Measurements from ENCODE around the gene HDGFL2.

HDGFL2 gene

DNA sequence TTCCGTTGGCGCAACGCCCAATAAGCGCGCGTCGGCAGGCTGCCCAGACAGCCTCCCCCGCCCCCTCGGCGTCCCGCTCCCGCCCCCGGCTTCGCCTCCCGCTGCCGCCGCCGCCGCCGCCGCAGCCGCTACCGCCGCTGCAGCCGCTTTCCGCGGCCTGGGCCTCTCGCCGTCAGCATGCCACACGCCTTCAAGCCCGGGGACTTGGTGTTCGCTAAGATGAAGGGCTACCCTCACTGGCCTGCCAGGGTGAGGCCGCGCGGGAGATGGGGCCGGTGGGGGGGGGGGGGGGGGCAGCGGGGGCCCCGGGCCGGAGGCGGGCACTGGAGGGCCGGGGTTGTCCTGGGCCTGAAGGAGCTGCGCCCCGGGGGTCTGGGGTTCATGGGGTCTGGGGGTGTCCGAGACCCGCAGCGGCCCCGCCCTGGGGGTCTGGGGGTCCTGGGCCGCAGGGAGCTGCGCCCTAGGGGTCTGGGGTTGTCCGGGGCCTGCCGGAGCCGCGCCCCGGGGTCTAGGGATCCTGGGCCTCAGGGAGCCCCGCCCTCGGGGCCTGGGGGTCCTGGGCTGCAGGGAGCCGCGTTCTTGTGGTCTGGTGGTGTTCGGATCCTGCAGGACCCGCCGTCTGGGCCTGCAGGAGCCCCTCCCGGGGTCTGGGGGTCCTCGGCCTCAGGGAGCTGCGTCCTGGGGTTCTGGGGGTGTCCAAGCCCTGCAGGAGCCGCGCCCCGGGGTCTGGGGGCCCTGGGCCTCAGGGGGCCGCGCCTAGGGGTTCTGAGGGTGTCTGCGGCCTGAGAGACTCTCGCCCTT is at the start of gene HDGFL2:
Gene HDGFL2 (plus strand): TSS at position 124 of the 801 bp plus-strand sequence. CDS start 54 bp downstream, at position 178.
- Histone ChIP-seq H3K27me3 (replicated peaks; ENCODE audit: control insufficient read depth, insufficient read depth, low read length) (no peaks in the 10 kb centered on the region), H3K4me3 (ENCODE audit: low read length) (peak within 1 kb of the TSS; percentile 88), H3K4me1 (ENCODE audit: control insufficient read depth, insufficient read depth, low read length) (peaks cover 15% of the 10 kb centered on the region), H3K9ac (ENCODE audit: low read length) (peak within 1 kb of the TSS; percentile 93), H3K36me3 (ENCODE audit: control insufficient read depth, insufficient read depth, low read length, severe bottlenecking) (peaks cover 19% of the 10 kb centered on the region), H3K9me3 (ENCODE audit: control insufficient read depth, low read length) (no peaks in the 10 kb centered on the region)
- no peak for DNase-seq (ENCODE audit: low read depth)

DNA sequence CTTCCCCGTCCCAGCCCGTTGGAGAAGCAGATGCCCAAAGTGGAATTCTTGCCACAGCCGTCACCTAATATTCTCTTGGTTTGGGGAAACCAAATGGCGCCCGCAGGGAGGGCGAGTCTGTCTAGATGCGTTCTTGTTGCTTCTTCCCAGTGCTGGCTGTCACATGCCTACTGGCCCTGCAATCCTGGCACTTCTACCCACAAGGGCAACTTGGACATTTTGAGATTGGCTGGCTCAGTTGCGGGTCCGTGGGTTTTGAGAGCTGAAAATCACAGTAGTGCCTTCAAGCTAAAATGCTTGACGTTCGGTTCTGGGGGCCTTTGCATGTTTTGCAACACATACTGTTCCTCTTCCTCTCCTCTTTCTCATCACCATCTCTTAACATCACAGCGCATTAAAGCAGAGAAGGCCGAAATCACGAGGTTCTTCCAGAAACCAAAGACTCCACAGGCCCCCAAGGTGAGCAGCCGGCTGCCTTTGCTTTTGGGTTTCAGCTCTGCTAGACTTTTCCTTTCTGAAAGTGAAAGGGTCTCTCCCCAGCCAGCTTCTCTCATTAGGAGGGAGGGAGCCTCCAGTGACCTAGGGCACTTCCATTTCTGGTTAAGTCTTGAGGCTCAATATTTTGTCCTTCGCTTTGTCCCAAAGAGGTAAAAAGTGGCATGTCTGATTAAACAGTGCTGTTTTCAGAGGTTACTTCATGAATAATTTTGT is 48.5 kb upstream of the HDGFL2 start:
- no peak overlapping the region for H3K4me3 ChIP-seq (ENCODE audit: low read length)
- no peaks in the 10 kb centered on the region for H3K9me3 ChIP-seq (ENCODE audit: control insufficient read depth, low read length)
- peaks cover 13% of the 10 kb centered on the region for H3K36me3 ChIP-seq (ENCODE audit: control insufficient read depth, insufficient read depth, low read length, severe bottlenecking)
- H3K27me3 ChIP-seq (replicated peaks; ENCODE audit: control insufficient read depth, insufficient read depth, low read length): no peaks in the 10 kb centered on the region
- no peak overlapping the region for H3K9ac ChIP-seq (ENCODE audit: low read length)
- DNase-seq (ENCODE audit: low read depth): no peak
- H3K4me1 ChIP-seq (ENCODE audit: control insufficient read depth, insufficient read depth, low read length): peaks cover 17% of the 10 kb centered on the region

DNA sequence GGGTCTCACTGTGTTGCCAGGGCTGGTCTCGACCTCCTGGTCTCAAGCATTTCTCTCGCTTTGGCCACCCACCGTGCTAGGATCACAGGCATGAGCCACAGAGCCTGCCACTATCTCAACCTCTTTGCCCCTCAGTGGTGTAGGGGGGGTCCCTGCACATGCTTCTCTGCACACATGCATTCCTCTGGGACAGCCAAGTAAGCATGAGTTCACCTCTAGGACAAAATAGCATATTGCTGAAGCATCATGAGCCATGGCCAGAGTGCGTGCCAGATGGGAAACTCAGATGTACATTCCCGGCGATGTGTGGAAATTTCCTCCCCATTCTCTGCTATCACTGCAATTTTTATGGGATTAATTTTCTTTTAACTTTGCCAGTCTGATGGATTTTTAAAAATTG is 46.6 kb upstream of the HDGFL2 start:
- H3K9ac ChIP-seq (ENCODE audit: low read length): peak overlapping the region; percentile 55
- no peak overlapping the region for H3K4me3 ChIP-seq (ENCODE audit: low read length)
- H3K4me1 ChIP-seq (ENCODE audit: control insufficient read depth, insufficient read depth, low read length): peaks cover 14% of the 10 kb centered on the region
- DNase-seq (ENCODE audit: low read depth): peak; percentile 15
- H3K27me3 ChIP-seq (replicated peaks; ENCODE audit: control insufficient read depth, insufficient read depth, low read length): no peaks in the 10 kb centered on the region
- H3K9me3 ChIP-seq (ENCODE audit: control insufficient read depth, low read length): no peaks in the 10 kb centered on the region
- H3K36me3 ChIP-seq (ENCODE audit: control insufficient read depth, insufficient read depth, low read length, severe bottlenecking): peaks cover 22% of the 10 kb centered on the region

DNA sequence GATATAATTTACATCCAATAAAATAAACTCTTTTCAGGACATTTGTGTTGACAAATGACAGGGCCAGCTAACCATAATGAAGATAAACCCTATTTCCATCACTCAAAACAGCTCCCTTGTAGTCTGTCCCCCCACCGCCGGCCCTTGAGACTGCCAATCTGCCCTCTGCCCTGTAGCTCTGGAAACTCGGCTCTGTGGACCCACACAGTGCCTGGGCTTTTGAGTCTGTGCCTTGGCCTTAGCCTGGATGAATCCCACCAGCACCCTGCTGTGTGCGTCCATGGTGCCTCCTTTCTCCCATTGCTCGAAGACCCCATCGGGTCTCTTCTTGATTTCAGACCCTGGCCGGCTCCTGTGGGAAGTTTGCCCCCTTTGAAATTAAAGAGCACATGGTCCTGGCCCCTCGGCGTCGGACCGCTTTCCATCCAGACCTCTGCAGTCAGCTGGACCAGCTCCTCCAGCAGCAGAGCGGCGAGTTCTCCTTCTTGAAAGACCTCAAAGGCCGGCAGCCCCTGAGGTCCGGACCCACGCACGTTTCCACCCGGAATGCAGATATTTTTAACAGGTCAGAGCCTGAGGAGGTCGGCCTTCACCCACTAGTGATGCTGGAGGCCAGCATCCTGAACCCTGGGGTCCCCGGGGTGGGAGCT is 43.6 kb upstream of the HDGFL2 start:
- Histone ChIP-seq H3K9me3 (ENCODE audit: control insufficient read depth, low read length) (no peaks in the 10 kb centered on the region), H3K9ac (ENCODE audit: low read length) (no peak overlapping the region), H3K4me1 (ENCODE audit: control insufficient read depth, insufficient read depth, low read length) (peaks cover 10% of the 10 kb centered on the region), H3K27me3 (replicated peaks; ENCODE audit: control insufficient read depth, insufficient read depth, low read length) (no peaks in the 10 kb centered on the region), H3K36me3 (ENCODE audit: control insufficient read depth, insufficient read depth, low read length, severe bottlenecking) (peaks cover 29% of the 10 kb centered on the region), H3K4me3 (ENCODE audit: low read length) (no peak overlapping the region)
- no peak for DNase-seq (ENCODE audit: low read depth)

DNA sequence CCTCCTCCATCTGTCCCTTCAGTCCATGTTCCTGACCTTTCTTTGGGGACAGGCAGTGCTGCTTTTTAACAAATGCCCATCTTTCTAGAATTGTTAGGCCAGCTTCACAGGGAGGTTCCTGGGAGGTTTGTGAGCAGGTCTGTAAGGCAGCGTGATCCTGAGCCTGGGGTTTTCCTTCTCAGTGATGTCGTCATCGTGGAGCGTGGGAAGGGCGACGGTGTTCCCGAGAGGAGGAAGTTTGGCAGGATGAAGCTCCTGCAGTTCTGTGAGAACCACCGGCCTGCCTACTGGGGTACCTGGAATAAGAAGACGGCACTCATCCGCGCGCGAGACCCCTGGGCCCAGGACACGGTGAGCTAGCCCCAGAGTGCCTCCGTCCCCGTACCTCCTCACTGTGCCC is 42.8 kb upstream of the HDGFL2 start:
- Histone ChIP-seq H3K9me3 (ENCODE audit: control insufficient read depth, low read length) (no peaks in the 10 kb centered on the region), H3K9ac (ENCODE audit: low read length) (no peak overlapping the region), H3K36me3 (ENCODE audit: control insufficient read depth, insufficient read depth, low read length, severe bottlenecking) (peaks cover 25% of the 10 kb centered on the region), H3K27me3 (replicated peaks; ENCODE audit: control insufficient read depth, insufficient read depth, low read length) (no peaks in the 10 kb centered on the region), H3K4me3 (ENCODE audit: low read length) (no peak overlapping the region), H3K4me1 (ENCODE audit: control insufficient read depth, insufficient read depth, low read length) (peaks cover 10% of the 10 kb centered on the region)
- no peak for DNase-seq (ENCODE audit: low read depth)

- Histone ChIP-seq H3K4me3 (ENCODE audit: low read length) (no peak overlapping the region), H3K4me1 (ENCODE audit: control insufficient read depth, insufficient read depth, low read length) (peaks cover 10% of the 10 kb centered on the region), H3K27me3 (replicated peaks; ENCODE audit: control insufficient read depth, insufficient read depth, low read length) (no peaks in the 10 kb centered on the region), H3K9ac (ENCODE audit: low read length) (no peak overlapping the region), H3K9me3 (ENCODE audit: control insufficient read depth, low read length) (no peaks in the 10 kb centered on the region), H3K36me3 (ENCODE audit: control insufficient read depth, insufficient read depth, low read length, severe bottlenecking) (peaks cover 29% of the 10 kb centered on the region)
- no peak for DNase-seq (ENCODE audit: low read depth)
These were observed 42.3 kb upstream of the HDGFL2 start for GRCh38 chr19:4429771-4430171.

GRCh38 chr19:4430760-4431159 is 41.3 kb upstream of the HDGFL2 start:
- peaks cover 29% of the 10 kb centered on the region for H3K36me3 ChIP-seq (ENCODE audit: control insufficient read depth, insufficient read depth, low read length, severe bottlenecking)
- no peak overlapping the region for H3K4me3 ChIP-seq (ENCODE audit: low read length)
- no peak for DNase-seq (ENCODE audit: low read depth)
- H3K4me1 ChIP-seq (ENCODE audit: control insufficient read depth, insufficient read depth, low read length): peaks cover 3% of the 10 kb centered on the region
- no peaks in the 10 kb centered on the region for H3K27me3 ChIP-seq (replicated peaks; ENCODE audit: control insufficient read depth, insufficient read depth, low read length)
- no peaks in the 10 kb centered on the region for H3K9me3 ChIP-seq (ENCODE audit: control insufficient read depth, low read length)
- H3K9ac ChIP-seq (ENCODE audit: low read length): no peak overlapping the region

- H3K9ac ChIP-seq (ENCODE audit: low read length): no peak overlapping the region
- no peaks in the 10 kb centered on the region for H3K4me1 ChIP-seq (ENCODE audit: control insufficient read depth, insufficient read depth, low read length)
- H3K9me3 ChIP-seq (ENCODE audit: control insufficient read depth, low read length): no peaks in the 10 kb centered on the region
- H3K27me3 ChIP-seq (replicated peaks; ENCODE audit: control insufficient read depth, insufficient read depth, low read length): no peaks in the 10 kb centered on the region
- DNase-seq (ENCODE audit: low read depth): no peak
- peaks cover 29% of the 10 kb centered on the region for H3K36me3 ChIP-seq (ENCODE audit: control insufficient read depth, insufficient read depth, low read length, severe bottlenecking)
- H3K4me3 ChIP-seq (ENCODE audit: low read length): no peak overlapping the region
These were observed 40.8 kb upstream of the HDGFL2 start for GRCh38 chr19:4431296-4431695.

- Histone ChIP-seq H3K9ac (ENCODE audit: low read length) (no peak overlapping the region), H3K9me3 (ENCODE audit: control insufficient read depth, low read length) (no peaks in the 10 kb centered on the region), H3K4me3 (ENCODE audit: low read length) (no peak overlapping the region), H3K4me1 (ENCODE audit: control insufficient read depth, insufficient read depth, low read length) (no peaks in the 10 kb centered on the region), H3K36me3 (ENCODE audit: control insufficient read depth, insufficient read depth, low read length, severe bottlenecking) (peaks cover 29% of the 10 kb centered on the region), H3K27me3 (replicated peaks; ENCODE audit: control insufficient read depth, insufficient read depth, low read length) (no peaks in the 10 kb centered on the region)
- no peak for DNase-seq (ENCODE audit: low read depth)
These were observed 40.1 kb upstream of the HDGFL2 start for GRCh38 chr19:4431808-4432674.

DNA sequence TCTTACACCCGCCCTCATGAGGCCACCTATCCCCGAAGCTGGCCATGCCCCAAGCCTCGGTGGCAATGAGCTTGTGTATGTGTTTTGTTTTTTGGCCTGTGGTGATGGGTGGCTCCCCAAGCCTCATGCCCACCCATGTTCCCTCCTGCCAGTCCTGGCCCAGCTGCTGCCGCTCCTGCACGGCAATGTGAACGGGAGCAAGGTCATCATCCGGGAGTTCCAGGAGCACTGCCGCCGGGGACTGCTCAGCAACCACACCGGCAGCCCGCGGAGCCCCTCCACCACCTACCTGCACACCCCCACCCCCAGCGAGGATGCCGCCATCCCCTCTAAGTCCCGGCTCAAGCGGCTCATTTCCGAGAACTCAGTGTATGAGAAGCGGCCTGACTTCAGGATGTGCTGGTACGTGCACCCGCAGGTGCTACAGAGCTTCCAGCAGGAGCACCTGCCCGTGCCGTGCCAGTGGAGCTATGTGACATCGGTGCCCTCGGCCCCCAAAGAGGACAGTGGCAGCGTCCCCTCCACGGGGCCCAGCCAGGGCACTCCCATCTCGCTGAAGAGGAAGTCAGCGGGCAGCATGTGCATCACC is 39.1 kb upstream of the HDGFL2 start:
- no peak overlapping the region for H3K9ac ChIP-seq (ENCODE audit: low read length)

More for the DNA sequence above, 39.1 kb upstream of the HDGFL2 start:
- no peaks in the 10 kb centered on the region for H3K27me3 ChIP-seq (replicated peaks; ENCODE audit: control insufficient read depth, insufficient read depth, low read length)
- no peak for DNase-seq (ENCODE audit: low read depth)
- no peaks in the 10 kb centered on the region for H3K9me3 ChIP-seq (ENCODE audit: control insufficient read depth, low read length)
- H3K4me3 ChIP-seq (ENCODE audit: low read length): no peak overlapping the region
- H3K36me3 ChIP-seq (ENCODE audit: control insufficient read depth, insufficient read depth, low read length, severe bottlenecking): peaks cover 29% of the 10 kb centered on the region
- no peaks in the 10 kb centered on the region for H3K4me1 ChIP-seq (ENCODE audit: control insufficient read depth, insufficient read depth, low read length)

Measured in adipocyte (in vitro differentiated cells).